Stimulated activated CD8-positive, alpha-beta memory T cell treated with anti-CD3 and anti-CD28 coated beads, Interleukin-15, amount 100 ng/mL, for 48 hours (primary cell): ENCODE results near the gene GMEB2.
"Not testable (repeated sequence)": the region's sequence is repeated elsewhere in the genome, so short reads cannot be mapped to it uniquely, and the experiment has no call there.

Experiments
- DNase-seq, 2 donors: peaks; one replicate each; pipeline ENCODE4 v3.0.0-alpha.2; 2020; ENCODE audit warnings: low read depth in 2 of 2

GMEB2 gene

DNA sequence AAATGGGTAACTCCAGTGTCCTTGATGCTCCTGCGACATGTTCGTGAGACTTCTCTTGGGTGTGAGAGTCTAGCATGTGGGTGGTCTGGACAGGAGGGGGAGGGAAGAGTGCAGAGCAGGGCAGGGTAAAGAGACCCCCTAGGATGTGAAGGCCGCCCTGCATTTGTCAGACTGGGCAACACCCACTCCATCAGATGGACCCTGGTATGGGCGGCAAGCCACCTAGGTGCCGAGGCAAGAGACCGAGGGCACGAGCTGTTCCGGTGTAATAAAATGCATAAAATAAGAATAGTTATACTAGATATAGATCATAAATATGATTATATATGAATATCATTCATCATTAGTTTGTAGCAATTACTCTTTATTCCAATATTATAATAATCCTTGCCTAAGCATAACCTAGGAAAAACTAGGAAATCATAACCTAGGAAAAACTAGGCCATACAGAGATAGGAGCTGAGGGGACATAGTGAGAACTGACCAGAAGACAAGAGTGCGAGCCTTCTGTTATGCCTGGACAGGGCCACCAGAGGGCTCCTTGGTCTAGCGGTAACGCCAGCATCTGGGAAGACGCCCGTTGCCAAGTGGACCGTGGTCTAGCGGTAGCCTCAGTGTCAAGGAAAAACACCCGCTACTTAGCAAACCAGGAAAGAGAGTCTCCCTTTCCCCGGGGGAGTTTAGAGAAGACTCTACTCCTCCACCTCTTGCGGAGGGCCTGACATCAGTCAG lies 12.9 kb downstream of the GMEB2 start:
- not testable (repeated sequence) for DNase-seq

DNA sequence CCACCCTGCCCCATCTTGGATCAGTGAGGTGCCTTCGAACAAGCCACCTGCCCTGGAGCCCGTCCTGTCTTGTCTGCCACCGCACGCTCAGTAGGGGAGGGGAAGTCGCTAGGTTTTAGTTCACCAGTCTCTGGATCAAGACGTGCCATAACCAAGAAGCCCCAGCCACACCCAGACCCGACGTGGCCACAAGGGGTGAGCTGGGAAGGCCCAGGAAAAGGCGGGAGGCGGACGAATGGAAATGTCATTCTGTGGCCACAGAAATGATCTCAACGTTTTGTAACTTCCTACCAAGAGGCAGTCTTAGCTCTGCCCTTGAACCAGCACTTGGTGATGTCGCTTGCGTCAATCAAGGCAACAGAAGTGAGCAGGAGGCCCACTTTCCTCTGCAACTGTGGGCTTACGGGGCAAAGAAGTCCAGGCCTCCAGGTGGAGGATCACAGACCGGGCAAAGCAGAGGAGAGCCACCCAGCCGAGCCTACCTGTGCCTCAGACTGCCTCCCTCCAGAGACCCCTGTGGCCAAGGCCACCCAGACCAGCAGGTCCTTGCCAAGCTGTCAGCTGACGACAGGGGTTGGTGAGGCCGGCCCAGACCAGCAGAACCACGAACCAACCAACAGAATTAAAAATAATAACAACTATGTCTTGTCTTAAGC lies 14.5 kb downstream of the GMEB2 start:
- no peak for DNase-seq

DNA sequence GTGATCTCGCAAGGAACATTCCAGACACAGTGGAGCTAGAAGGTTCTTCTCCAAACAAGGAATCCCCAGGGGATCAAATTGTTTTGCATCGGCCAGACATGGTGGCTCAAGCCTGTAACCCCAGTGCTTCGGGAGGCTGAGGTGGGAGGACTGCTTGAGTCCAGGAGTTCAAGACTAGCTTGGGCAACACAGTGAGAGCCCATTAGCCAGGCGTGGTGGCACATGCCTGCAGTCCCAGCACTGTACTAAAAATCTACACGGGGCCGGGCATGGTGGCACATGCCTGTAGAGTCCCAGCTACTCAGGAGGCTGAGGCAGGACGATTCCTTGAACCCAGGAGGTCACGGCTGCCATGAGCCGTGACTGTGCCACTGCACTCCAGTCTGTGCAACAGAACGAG lies 15.3 kb downstream of the GMEB2 start:
- DNase-seq: no peak

DNA sequence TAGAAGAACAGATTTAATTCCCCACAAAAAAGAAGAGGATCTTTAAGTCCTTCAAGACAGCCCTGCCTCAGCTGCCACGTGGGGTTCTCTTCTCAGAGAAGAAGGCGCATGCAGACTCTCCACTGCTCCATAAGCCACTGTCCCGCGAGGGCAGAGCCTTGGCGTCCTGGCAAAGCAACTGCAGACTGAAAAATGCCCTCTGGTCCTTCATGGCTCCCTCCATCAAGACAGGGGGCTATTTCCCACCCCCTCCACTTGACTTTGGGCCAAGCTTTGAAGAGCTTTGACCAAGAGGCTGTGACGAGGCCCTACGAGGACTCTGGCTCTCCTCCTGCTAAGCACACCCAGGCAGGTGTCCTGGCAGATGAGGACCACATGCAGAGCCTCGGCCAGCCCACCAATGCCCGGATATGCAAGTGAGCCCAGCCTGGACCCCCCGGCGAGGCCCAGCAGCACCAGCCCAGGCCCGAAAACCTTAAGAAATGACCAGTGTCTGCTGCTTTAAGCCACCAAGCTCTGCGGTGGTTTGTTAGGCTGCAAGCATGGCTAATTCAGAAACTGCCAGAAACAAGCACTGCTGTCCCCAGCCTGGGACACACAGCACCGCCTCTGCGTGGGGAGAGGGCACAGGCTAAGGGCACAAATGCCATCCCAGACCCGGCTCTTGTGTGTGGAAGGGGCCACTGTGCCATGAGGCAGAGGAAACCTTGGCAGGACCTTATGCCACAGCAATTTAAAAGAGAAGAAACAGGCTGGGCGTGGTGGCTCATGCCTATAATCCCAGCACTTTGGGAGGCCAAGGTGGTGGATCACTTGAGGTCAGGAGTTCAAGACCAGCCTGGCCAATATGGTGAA lies 16.1 kb downstream of the GMEB2 start:
- DNase-seq: no peak

DNA sequence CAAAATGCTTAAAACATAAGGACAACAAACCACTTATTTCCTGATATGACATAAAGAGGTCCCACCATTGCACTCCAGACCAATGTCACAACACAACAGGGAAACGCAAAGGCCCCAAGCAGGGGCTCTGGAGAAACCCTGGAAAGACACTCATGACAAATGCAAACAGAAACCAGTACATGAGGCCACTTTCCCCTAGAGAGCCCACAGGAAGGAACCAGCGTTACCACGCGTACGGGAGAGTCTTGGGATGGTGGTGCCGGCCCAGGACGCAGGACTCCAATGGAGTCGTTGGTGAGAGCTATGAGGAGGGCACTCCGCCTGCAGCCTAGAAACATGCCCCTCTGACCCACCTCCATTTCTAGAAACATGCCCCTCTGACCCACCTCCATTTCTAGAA lies 20.2 kb downstream of the GMEB2 start:
- DNase-seq: no peak

DNA sequence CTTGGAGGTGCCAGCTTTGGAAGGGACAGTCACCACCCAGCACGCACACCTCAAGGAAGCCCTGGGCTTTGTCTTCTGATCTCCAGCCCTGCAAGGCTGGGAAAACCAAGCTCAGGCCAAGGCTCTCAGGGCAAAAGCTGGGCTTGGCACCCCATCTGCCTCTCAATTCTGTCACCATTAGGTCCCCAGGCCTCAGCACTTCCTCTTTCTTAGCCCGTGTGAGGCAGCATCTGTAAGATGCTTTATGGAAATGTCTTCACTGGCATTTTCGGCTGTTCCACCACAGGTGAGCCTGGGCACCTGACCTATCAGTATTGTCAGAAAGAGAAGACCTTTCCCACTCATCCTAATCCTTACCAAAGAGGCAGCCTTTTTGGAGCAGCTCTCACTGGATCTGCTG lies 24.6 kb downstream of the GMEB2 start:
- DNase-seq: no peak

DNA sequence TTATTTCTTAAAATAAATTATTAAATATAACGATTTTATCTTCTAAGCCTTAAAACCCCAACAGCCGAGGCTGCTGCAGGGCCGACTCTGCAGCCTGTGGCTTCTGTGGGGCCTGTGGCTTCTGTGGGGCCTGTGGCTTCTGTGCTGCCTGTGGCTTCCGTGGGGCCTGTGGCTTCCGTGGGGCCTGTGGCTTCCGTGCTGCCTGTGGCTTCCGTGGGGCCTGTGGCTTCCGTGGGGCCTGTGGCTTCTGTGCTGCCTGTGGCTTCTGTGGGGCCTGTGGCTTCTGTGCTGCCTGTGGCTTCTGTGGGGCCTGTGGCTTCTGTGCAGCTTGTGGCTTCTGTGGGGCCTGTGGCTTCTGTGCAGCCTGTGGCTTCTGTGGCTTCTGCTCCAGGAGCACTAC lies 25.2 kb downstream of the GMEB2 start:
- not testable (repeated sequence) for DNase-seq

DNA sequence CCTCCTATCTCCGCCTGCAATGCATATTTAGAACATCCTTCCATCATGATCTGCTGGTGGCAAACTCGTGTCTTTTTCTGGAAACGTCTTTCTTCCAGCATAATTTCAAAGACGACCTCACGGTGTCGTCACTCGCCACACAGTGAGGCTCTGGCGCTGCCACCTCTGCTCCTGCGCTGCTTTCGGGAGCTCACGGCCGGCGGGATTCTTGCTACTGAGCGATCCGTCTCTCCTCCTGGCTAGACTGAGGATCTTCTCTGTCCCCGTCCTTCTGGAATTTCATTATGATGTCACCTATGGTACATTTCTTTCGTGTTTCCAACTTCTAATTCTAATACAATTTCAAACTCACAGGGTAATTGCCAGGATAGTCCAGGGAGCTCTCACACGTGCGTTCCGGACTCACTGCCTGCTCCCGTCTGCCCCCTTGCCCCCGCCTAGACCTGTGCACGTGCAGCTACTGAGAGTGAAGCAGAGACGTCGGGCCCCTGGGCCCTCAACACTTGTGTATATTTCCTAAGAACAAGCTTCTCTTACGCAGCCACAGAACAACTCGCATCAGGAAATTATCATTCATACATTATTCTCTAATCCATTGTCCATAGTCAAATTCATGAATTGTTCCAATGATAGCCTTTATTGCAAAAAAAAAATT lies 27.4 kb downstream of the GMEB2 start:
- no peak for DNase-seq

DNA sequence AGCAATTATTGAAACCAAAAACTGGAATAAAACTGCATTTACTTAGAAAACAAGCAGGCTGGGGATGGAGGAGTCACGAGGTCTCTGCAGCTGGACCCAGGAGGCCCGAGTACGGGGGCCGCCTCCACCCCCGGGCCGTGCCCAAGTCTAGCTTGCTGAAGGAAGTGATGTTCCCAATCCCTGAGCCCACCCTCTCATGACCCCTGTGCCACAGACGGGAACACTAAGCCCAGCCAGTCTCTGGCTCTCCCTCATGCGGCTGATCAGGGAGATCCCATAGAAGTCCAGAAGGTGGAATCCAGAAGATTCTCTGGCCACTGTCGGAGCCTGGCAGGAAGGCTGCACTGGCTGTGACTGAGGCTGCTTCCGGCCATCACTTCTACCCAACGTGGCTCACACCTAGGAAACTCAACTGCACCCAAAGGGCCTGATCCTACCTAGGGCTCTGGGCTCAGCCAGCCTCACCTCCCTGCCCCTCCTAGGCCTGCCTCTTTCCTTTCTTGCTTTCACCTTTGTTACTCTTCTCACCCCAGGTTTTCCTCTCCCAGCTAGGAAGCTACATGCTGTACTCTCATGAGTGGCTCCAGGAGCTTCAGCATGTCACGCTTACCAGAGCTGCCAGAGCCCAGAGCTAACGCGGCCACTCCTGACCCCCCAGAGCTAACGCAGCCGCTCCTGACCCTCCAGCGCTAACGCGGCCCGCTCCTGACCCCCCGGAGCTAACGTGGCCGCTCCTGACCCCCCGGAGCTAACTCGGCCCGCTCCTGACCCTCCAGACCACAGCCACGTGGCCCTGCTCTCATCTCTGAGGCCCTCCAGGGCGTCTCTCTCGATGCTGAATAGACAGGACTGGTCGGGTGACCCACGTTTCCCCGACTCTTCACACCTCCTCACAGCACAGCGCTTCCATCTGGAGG lies 28.2 kb downstream of the GMEB2 start:
- no peak for DNase-seq

DNA sequence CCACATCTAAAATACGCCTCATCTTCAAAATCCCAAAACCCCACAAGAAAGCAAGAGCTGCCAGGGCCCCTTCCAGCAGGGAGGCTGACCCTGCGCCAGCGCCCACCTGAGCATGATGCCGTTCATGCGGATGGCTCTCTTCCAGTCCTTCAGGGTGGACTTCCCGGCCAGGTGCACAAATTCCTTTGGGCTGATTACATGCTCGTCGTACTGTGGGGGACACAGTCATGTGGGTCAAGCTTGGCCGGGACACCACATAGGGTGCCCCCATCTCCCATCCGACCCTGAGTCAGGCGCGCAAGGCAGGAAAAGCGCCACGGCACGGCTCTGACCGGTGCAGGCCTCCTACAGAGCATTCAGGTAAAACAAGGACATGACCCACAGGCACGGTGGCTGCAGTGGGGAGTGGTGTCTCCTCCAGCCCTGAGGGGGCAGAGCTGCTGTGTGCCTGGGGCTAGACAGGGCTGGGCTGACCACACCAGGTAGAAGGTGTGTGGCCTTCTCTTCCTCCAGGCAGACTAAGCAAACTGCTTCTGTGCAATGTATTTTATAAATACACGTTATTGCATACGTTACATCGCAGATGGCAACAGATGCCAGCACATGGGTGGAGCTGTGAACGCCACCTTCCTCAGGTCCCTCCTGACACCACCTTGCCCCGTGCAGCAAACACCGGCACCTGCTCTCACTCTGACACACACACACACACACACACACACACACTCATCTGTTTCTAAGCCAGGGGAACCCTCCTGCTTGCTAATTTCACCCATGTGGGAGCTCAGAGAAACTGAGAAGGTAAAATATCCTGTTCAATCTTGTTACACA lies 29.0 kb downstream of the GMEB2 start:
- DNase-seq: no peak

DNA sequence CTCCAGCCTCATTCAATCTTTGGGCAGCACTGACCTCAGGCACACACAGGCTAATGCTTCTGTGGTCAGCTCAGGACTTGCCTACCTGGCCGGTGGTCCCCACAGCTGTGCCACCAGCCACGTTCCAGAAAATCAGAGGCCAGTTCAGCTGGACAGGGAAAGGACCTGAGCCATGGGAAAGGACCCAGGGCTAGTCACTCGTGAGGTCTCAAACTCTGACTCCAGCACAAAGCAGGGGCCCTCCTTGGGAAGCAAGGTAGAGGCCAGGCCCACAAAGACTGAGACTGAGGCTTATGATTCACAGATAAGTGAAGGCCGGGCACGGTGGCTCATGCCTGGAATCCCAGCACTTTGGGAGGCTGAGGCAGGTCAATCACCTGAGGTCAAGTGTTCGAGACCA lies 30.5 kb downstream of the GMEB2 start:
- no peak for DNase-seq

DNA sequence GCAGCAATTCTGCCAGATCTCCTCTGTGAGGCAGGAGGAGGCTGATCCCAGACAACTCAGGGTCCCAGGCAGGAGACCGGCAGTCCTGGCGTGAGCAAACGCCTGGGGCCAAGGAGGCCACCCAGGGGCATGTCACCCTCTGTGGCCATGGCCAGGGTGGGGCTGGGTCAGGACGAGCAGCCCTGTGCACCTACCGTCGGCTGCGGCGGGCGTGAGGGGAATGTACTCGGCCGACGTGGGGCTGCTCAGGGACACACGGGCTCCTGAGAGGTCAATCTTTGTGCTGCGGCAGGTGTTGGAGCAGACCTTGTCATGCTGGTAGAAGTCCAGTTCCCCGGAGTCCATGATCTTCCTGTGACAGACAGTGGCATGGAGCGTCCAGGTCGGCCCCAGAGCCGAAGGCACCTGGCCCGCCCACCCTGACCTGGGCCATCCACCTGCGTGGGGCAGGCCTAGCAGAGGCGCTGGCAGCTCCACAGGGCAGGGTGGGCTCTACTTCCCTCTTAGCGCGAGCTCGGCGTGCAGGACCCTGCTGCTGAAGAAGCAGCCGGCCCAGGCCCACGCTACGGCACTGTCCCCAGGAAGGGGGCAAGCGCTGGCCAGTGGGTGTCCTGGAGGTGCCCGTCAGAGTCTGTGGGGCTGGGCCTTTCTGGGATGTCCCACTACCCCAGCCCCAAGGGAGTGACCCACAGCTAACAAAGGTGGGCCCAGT lies 31.3 kb downstream of the GMEB2 start:
- DNase-seq: no peak

DNA sequence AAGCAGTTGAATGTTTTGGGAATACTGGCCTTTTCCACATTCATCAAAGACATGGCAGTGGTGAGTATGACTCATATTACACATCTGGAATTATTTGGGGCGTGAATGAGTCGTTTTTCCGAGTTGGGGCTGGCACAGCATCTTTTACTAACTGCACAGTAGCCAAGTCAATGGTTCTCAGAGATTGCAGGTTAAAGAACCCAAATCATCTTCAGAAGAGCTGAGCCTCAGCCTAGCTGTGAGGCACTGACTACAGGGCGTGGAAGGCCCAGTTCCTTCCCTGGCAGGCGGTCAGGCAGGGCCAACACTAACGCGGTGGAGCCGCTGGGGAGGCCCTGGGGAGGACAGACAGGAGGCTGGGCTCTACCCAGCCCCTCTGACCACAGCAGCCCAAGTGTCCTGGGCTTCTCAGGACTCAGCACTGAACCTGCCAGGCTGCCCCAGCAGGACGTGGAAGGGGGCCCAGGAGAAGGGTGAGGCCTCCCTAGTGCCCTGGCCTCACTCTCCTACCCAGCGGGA lies 32.8 kb downstream of the GMEB2 start:
- DNase-seq: no peak

DNA sequence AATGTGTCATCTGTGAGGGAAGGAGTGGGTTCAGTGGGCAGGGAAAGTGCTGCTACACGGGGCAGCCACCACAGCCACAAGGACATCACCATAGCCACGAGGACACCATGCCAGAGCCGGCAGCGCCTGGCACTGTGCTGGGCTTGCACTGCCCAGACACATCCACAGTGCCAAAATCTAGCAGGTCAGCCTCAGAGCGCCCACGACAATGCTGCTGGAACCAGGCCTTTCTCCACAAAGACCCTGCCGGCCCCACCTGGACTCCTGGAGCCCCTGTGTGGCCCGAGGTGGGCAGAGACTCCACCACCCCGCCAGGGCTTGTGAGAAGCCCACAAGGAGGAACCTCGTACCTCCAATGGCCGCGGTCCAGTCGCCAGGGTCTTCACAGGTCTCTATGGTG lies 34.2 kb downstream of the GMEB2 start:
- DNase-seq: no peak

DNA sequence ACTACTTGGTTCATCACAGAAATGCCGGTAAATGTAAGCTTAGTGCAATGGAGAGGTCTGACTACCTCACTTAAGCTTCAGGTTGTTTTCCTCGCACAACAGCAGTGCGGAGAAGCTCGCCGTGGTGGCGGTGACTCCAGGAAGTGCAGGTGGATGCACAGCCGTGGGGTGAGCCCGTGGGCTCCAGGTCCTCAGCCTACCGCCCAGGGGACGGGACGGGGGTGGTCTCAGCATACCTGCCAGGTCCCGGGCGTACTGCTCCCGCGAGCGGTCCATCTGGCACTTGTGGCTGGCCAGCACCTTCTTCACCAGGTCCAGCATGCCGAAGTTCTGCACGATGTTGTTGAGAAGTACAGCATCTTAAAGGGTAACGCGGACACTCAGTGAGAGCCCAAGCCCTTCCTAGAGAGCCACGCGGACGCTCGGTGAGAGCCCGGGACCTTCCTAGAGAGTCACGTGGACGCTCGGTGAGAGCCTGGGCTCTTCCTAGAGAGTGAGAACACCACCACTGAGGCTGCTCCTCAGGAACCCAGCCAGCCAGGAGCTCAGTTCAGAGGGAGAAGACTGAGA lies 35.0 kb downstream of the GMEB2 start:
- DNase-seq: no peak

DNA sequence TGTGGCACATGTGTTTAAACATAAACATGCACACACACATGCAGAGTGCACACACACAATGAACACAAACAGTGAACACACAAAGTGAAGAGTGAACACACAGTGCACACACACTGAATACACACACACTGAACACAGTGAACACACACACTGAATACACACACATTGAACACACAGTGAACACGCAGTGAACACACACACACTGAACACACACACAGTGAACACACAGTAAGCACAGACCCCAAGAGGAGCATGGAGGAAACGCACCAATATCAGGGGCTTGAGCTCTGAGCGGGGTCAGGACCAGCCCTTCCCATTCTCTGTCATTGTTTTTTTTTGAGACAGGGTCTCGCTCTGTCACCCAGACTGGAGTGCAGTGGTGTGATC lies 35.8 kb downstream of the GMEB2 start:
- no peak for DNase-seq

DNA sequence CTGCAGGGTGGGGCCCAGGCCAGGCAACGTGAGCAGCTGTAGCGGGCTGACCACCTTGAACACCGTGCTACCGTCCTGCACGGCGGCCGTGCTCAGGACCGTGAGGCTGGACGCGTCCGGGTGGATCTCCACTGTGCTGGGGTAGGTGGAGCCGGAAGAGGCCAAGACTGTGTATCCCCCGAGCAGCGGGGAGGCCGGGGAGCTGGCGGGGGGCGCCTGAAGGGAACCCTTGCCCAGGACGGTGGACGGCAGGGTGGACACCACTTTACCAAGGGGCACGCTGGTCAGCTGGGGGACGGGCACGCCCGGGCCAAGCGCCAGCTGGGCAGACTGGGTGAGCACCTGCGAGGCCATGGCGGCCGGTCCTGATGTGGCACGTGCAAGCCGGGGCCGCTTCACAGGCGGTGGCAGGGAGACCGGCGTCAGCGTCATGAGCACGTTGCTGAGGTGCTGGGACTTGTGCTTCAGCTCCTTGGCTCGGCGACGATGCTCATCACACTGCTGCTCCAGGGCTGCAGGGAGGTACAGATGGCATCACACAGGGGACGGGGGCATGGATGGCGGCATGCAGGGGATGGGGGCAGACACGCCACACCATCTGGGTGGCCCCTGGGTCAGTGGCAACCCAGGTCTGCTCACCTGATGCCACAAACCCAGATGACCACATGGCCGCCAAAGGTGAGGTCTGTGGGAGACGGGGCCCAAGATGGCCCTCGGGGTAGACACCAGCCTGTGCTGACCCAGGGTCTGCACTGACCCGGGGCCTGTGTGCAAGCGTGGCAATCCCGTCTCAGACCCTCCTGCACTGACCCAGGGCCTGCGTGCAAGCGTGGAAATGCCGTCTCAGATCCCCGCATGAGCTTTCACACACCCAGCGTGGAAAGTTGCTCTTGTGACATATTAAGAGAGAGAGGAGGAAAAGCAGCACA lies 36.4 kb downstream of the GMEB2 start:
- no peak for DNase-seq
